ENCODE data around the gene PPA1.
A peak's percentile ranks its signal among the peaks of the same experiment; 100 is the strongest.
"Not testable (repeated sequence)": the region's sequence is repeated elsewhere in the genome, so short reads cannot be mapped to it uniquely, and the experiment has no call there.

Gene PPA1

DNA sequence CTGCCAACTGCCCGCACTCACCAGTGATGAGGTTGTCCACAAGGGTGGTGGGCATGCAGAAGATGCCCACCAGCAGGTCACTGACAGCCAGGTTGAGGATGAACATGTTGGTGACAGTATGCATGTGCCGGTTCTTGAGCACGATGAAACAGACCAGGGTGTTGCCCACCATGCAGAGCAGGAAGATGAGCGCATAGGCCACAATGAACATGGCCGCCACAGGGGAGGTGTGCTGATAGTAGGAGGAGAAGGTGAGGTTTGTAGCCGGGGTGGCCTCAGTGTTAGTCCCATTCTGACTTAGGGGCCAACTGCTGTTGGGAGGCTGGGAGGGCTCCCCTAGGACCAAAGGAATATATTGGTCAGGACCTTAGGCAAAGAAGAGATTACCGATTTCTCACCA lies 32.8 kb upstream of the PPA1 start:
- TF ChIP-seq, protein P1, sequence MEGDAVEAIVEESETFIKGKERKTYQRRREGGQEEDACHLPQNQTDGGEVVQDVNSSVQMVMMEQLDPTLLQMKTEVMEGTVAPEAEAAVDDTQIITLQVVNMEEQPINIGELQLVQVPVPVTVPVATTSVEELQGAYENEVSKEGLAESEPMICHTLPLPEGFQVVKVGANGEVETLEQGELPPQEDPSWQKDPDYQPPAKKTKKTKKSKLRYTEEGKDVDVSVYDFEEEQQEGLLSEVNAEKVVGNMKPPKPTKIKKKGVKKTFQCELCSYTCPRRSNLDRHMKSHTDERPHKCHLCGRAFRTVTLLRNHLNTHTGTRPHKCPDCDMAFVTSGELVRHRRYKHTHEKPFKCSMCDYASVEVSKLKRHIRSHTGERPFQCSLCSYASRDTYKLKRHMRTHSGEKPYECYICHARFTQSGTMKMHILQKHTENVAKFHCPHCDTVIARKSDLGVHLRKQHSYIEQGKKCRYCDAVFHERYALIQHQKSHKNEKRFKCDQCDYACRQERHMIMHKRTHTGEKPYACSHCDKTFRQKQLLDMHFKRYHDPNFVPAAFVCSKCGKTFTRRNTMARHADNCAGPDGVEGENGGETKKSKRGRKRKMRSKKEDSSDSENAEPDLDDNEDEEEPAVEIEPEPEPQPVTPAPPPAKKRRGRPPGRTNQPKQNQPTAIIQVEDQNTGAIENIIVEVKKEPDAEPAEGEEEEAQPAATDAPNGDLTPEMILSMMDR (IDR thresholded peaks at IDR 0.05; ENCODE audit: low read depth, low read length, missing control alignments): no peak
- no peak overlapping the region for H3K4me3 ChIP-seq (ENCODE audit: low read depth, low read length)
- DNase-seq (ENCODE audit: low read depth): no peak

DNA sequence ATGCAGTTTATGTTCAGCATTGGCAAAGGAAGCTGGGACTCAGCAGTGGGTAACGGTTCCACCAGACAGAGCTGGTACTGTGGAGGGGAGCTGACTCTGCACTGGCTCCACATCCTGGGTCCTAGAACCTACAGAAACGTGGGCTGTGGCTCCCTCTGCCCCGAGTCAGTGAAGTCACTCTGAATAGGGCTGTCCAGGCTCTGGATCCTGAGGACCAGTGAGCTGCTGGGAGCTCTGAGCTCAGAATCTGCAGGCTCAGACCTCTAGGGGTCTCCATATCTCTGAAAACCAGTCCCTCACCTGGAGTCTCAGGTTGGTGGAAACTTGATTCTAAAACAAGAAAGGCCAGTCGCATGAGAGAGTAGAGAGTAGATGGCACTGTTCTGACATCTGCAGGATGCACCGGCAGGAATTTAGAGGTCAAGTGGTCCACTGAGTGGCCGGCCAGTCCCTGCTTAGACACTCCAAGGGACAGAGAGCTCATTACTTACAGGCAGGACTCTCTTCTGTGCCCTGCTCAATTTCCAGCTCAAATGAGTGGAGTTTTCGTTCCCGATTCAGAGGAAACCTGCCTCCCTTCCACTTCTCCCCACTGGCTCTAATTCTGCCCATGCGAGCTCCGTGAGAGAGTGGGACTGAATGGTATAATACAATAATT lies 31.9 kb upstream of the PPA1 start:
- TF ChIP-seq, protein P1 (IDR thresholded peaks at IDR 0.05; ENCODE audit: low read depth, low read length, missing control alignments): peak; percentile 52
- no peak for DNase-seq (ENCODE audit: low read depth)

DNA sequence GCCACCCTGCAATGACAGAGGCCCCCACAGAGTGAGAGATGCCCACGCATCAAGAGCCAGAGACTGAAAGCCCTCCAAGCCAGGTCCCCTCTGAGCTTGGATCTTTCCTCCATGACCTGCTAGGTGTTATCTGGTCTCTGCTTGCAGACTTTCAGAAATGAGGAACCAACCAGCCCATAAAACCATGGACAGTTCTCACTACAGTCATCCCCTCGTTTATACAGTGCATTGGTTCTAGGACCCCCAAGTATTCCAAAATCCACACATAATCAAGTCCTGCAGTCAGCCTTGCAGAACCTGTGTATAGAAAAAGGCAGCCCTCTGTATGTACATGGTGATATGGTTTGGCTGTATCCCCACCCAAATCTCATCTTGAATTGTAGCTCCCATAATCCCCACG lies 27.5 kb upstream of the PPA1 start:
- TF ChIP-seq, protein P1 (IDR thresholded peaks at IDR 0.05; ENCODE audit: low read depth, low read length, missing control alignments): no peak
- H3K4me3 ChIP-seq (ENCODE audit: low read depth, low read length): no peak overlapping the region
- no peak for DNase-seq (ENCODE audit: low read depth)

More for the DNA sequence above, 31.9 kb upstream of the PPA1 start:
- no peak overlapping the region for H3K4me3 ChIP-seq (ENCODE audit: low read depth, low read length)

DNA sequence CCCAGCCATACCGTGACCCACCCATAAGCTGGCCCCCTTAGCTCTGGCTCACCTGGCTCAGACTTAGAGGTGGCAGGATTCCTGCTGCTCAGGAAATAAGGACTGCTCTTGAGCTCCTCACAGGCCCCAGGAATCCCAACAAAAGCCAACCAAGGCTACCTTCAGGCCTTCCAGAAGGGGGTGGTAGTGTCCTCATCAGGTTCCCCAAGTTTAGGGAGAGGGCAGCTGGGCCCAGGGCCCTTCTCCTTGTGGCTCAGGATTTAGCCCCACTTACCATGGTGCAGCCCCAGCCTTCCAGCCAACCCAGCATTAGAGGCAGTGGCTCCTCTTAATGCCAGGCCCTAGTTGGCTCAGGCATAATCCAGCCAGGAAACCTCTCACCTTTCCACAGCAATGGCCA lies 27.0 kb upstream of the PPA1 start:
- H3K4me3 ChIP-seq (ENCODE audit: low read depth, low read length): no peak overlapping the region
- TF ChIP-seq, protein P1 (IDR thresholded peaks at IDR 0.05; ENCODE audit: low read depth, low read length, missing control alignments): no peak
- no peak for DNase-seq (ENCODE audit: low read depth)

DNA sequence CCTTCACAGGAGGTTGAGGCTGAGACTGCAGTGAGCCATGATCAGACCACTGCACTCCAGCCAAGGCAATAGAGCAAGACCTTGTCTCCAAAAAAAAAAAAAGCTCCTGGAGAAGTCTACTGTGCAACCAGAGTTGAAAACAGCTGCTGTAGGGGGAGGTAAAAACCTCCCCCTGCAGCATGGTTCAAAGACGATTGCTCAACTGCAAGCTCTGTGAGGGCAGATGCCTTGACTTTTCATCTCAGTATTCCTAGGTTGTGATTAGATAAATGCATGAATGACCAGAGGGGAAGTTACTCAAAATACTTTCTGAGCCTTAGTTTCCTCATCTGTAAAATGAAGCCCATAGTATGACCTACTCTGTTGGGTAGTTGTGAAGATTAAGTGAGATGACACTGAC lies 25.0 kb upstream of the PPA1 start:
- TF ChIP-seq, protein P1 (IDR thresholded peaks at IDR 0.05; ENCODE audit: low read depth, low read length, missing control alignments): no peak
- no peak overlapping the region for H3K4me3 ChIP-seq (ENCODE audit: low read depth, low read length)
- no peak for DNase-seq (ENCODE audit: low read depth)

DNA sequence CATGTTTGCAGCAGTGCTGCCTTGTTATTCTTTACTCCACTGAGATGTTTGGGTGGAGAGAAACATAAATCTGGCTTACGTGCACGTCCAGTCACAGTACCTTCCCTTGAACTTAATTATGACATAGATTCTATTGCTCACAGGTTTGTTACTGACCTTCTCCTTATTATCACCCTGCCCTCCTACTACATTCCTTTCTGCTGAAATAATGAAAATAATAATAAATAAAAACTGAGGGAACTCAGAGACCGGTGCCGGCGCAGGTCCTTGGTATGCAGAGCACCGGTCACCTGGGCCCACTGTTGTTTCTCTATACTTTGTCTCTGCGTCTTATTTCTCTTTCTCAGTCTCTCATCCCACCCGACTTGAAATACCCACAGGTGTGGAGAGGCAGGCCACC lies 24.6 kb upstream of the PPA1 start:
- H3K4me3 ChIP-seq (ENCODE audit: low read depth, low read length); DNase-seq (ENCODE audit: low read depth): not testable (repeated sequence)

DNA sequence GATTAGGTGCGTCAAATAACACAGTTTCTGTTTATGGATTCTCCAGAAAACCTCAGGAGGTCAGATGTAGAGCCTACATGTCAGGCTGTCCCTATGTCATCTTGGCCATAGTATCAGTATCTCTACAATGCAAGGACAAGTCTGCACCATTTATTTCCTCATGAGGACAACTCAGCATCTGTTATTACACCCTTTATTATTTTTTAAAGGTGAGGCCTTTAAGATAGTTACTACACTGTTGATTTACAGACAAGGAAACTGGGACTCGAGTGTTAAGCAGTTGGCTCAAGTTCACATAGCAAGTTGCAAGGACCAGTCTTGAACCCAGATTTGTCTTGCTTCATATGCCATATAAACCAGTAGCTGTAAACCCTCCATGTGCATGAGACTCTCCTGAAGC lies 23.2 kb upstream of the PPA1 start:
- DNase-seq (ENCODE audit: low read depth): no peak
- H3K4me3 ChIP-seq (ENCODE audit: low read depth, low read length): no peak overlapping the region
- TF ChIP-seq, protein P1 (IDR thresholded peaks at IDR 0.05; ENCODE audit: low read depth, low read length, missing control alignments): no peak

All from GM12864 (cell line).